ENCODE results near the gene CERT1. TPM values are rescaled to one million over a fixed set of nuclear protein-coding genes. Genes with fewer than 3 reads are reported as not detected.
"Not testable (repeated sequence)": the region's sequence is repeated elsewhere in the genome, so short reads cannot be mapped to it uniquely, and the experiment has no call there.

The CERT1 gene, protein sequence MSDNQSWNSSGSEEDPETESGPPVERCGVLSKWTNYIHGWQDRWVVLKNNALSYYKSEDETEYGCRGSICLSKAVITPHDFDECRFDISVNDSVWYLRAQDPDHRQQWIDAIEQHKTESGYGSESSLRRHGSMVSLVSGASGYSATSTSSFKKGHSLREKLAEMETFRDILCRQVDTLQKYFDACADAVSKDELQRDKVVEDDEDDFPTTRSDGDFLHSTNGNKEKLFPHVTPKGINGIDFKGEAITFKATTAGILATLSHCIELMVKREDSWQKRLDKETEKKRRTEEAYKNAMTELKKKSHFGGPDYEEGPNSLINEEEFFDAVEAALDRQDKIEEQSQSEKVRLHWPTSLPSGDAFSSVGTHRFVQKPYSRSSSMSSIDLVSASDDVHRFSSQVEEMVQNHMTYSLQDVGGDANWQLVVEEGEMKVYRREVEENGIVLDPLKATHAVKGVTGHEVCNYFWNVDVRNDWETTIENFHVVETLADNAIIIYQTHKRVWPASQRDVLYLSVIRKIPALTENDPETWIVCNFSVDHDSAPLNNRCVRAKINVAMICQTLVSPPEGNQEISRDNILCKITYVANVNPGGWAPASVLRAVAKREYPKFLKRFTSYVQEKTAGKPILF
- 10 to 100 TPM; 35.9 to 41.2 TPM for total RNA-seq
- long read RNA-seq, transcript COL4A3BP-222 (17 exons, 3,154 nt), result major isoform, 45 of 64 reads
- long read RNA-seq, transcript COL4A3BP-228 (2 exons, 976 nt), result minor isoform, 6 of 64 reads
- long read RNA-seq, partial matches to known transcripts, result 5 of 64 reads
- long read RNA-seq, other reads (novel, unspliced or antisense), result 3 of 64 reads

- ATAC-seq (peak; percentile 93), DNase-seq (peak; percentile 96 to 99)
- intact Hi-C loops (cut with DNase I, micrococcal nuclease), result no loop called here
These were observed at the start of gene CERT1, which contains the start of gene POLK for GRCh38 chr5:75511435-75512382. Gene CERT1 (minus strand): TSS chr5:75511629. CDS start chr5:75511207, 422 bp downstream. Gene POLK (plus strand): TSS chr5:75511891.

DNA sequence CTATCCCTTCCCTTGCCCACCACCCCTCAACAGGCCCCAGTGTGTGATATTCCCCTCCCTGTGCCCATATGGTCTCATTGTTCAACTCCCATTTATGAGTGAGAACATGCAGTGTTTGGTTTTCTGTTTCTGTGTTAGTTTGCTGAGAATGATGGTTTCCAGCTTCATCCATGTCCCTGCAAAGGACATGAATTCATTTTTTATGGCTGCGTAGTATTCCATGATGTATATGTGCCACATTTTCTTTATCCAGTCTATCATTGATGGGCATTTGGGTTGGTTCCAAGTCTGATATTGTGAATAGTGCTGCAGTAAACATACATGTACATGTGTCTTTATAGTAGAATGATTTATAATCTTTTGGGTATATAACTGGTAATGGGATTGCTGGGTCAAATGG lies 49.2 kb upstream of the CERT1 start:
- DNase-seq; intact Hi-C loops (cut with DNase I, micrococcal nuclease); ATAC-seq: not testable (repeated sequence)

DNA sequence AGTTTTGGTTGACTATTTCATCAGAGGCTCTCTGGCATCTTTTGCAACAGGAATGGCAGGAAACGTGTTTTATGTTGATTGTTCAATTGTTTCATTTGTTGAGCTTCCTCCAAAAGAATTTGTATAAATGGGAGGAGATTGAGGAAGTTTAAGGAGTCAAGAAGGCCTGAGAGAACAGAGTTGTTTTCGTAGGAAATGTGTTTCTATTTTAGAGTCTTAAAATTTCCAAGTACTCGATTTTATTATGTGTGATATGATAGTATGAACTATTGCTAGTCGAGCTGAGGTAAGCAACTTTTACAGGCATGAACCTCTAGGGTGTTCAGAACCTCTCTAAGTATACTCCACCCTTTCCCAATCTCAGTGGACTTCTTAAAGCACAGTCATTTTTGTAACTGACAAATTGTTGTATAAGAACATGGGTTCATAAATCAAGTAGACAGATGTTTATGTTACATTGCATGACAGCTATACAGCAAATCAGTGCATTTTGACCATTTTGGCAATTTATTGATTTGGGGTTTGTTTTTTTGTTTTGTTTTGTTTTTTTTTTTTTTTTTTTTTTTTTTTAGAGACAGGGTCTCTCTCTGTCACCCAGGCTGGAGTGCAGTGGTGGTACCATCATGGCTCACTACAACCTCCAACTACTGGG lies 47.7 kb upstream of the CERT1 start:
- intact Hi-C loops (cut with DNase I, micrococcal nuclease), result no loop called here
- DNase-seq (no peak), ATAC-seq (no peak)

GRCh38 chr5:75558221-75558620 lies 46.8 kb upstream of the CERT1 start:
- ATAC-seq (no peak), DNase-seq (no peak)
- intact Hi-C loops (cut with DNase I, micrococcal nuclease), result no loop called here

DNA sequence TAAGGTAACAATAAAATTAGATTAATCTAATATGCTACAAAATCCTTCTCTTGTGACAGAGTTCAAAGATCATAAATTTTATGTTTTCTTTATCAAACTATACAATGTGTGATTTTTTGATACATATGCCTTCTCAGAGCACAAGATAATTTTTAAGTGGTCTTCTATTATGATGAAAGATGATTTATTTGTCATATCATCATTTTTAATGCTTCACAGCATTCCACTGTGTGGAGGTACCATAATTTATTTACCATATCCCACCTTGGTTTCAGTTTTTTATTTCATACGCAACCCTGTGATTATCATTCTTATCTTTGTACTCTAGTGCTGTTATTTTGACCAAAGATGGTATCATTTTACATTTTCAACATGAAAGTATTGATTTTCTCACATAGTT lies 41.9 kb upstream of the CERT1 start:
- no peak for ATAC-seq
- intact Hi-C loops (cut with DNase I, micrococcal nuclease), result no loop called here
- no peak for DNase-seq

DNA sequence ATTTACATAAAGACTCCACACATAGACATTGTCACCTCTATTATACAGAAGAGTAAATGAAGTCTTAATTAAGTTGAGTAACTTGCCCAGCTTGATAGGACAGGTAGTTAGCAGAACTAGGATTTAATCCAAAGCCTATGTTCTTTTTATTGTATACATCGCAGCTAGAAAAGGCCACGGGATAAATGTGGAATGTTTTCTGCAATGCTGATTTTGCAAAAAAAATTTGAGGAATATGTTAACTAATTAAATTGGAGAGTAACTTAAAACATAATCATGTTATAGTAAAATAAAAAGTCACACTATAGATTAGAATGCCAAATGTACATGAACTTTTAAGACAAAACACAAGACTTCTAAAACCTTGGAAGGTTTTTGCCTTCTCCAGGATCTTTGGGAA lies 41.3 kb upstream of the CERT1 start:
- DNase-seq, result no peak
- intact Hi-C loops (cut with DNase I, micrococcal nuclease), result no loop called here
- ATAC-seq, result no peak

DNA sequence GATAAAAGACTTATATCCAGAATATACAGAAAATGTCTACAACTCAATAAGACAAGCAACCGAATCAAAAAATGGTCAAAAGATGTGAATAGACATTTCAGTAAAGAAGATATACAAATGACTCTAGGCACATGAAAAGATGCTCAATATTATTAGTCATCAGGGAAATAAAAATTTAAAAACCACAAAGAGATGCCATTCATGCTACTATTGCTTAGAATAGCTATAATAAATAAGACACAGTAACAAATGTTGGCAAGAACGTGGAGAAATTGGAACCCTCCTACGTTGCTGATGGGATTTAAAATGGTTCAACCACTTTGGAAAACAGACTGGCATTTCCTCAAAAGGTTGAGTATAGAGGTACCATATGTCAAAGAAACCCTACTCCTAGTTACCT lies 40.0 kb upstream of the CERT1 start:
- ATAC-seq (no peak), DNase-seq (no peak)
- intact Hi-C loops (cut with DNase I, micrococcal nuclease), result no loop called here

DNA sequence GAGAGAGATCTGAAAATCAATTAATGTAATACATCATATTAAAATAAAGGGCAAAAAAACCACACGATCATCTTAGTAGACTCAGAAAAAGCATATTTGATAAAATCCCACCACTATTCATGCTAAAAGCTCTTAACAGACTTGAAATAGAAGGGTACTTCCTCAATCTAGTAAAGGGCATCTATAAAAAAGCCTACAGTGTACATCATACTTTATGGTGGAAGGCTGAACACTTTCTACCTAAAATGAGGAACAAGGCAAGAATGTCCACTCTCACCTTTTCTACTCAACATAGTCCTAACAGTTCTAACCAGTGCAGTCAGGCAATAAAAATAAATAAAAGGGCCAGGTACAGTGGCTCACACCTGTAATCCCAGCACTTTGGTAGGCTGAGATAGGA lies 39.2 kb upstream of the CERT1 start:
- intact Hi-C loops (cut with DNase I, micrococcal nuclease), result no loop called here
- ATAC-seq, result peak; percentile 50
- no peak for DNase-seq

DNA sequence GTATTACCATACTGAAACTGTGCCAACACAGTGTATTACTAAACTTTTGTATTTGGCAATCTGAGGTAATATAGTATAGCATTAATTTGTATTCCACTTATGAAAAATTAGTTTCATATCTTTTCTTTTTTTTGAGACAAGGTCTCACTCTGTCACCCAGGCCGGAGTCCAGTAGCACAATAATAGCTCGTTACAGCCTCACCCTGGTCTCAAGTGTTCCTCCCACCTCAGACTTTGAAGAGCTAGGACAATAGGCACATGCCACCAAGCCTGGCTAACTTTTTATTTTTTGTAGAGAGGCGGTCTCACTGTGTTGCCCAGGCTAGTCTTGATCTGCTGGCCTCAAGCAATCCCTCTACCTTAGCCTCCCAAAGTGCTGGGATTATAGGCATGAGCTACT lies 36.4 kb upstream of the CERT1 start:
- ATAC-seq (no peak), DNase-seq (no peak)
- intact Hi-C loops (cut with DNase I, micrococcal nuclease), result no loop called here

DNA sequence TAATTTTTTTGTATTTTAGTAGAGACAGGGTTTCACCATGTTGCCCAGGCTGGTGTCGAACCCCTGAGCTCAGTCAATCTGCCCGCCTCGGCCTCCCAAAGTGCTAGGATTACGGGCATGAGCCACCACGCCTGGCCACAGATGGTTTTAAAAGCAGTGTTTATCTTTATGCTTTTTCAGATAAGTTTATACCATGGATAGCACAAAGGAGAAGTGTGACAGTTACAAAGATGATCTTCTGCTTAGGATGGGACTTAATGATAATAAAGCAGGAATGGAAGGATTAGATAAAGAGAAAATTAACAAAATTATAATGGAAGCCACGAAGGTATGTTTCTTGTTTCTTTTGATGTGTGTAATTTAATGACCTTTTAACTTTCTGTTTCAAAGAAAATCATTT lies 35.4 kb upstream of the CERT1 start:
- intact Hi-C loops (cut with DNase I, micrococcal nuclease), result no loop called here
- DNase-seq (no peak), ATAC-seq (no peak)

GRCh38 chr5:75545131-75545530 lies 33.7 kb upstream of the CERT1 start:
- no peak for ATAC-seq
- intact Hi-C loops (cut with DNase I, micrococcal nuclease), result no loop called here
- no peak for DNase-seq

DNA sequence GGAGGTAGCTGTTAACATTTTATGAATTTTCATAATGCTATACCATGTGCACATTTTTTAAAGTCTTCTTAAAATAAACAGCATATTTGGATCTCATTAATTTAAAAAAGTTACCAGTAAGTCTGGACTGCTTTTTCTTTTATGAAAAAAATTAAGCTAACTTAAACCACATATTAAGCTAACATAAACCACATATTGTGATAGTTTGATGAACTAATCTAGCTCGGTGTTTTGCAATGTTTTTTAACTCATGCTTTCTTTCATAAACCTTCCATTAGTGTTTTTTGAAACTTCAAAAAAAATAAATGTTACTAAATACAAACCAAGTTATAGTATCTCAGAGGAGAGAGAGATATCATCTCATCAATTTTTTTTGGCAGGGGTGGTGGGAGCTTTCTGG lies 26.8 kb upstream of the CERT1 start:
- no peak for ATAC-seq
- no peak for DNase-seq
- intact Hi-C loops (cut with DNase I, micrococcal nuclease), result no loop called here

GRCh38 chr5:75536694-75537360 lies 25.4 kb upstream of the CERT1 start:
- no peak for DNase-seq
- intact Hi-C loops (cut with DNase I, micrococcal nuclease), result no loop called here
- ATAC-seq, result no peak

DNA sequence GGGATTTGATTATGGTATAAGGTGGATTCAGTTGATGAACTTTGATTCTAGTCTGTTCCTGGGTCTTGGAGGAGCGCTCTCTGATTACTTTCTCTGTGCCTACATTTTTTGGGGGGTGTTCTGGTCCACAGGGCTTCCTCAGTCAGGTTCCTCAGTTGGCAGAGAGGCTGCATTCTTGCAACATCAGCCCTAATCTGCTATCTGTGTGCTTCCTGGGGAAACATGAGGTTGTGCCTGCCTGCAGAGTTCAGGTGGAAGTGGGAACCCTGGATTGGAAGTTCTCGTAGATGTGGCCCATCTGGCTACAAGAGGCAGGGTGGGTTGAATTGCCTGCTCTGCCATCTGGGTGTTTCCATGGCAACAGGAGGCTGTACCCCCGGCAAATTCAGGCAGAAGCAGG lies 24.7 kb upstream of the CERT1 start:
- intact Hi-C loops (cut with DNase I, micrococcal nuclease), result no loop called here
- no peak for DNase-seq
- no peak for ATAC-seq

- no peak for ATAC-seq
- intact Hi-C loops (cut with DNase I, micrococcal nuclease), result no loop called here
- DNase-seq, result no peak
These were observed 23.3 kb upstream of the CERT1 start for GRCh38 chr5:75534734-75535133.

GRCh38 chr5:75533716-75534115 lies 22.3 kb upstream of the CERT1 start:
- ATAC-seq; intact Hi-C loops (cut with DNase I, micrococcal nuclease); DNase-seq: not testable (repeated sequence)

DNA sequence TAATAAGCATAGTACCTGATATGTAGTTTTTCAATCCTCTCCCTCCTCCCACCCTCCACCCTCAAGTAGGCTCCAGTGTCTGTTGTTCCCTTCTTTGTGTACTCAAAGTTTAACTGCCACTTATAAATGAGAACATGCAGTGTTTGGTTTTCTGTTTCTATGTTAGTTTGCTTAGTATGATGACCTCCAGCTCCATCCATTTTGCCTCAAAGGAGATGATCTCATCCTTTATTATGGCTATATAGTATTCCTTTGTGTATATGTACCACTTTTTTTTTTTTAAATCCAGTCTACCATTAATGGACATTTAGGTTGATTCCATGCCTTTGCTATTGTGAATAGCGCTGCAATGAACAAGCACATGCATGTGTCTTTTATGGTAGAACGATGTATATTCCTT lies 20.8 kb upstream of the CERT1 start:
- no peak for ATAC-seq
- no peak for DNase-seq
- intact Hi-C loops (cut with DNase I, micrococcal nuclease), result no loop called here

GRCh38 chr5:75529185-75529584 lies 17.8 kb upstream of the CERT1 start:
- intact Hi-C loops (cut with DNase I, micrococcal nuclease), result no loop called here
- DNase-seq (no peak), ATAC-seq (no peak)

Measured in left colon (tissue), 2 donors.